A549 (cell line): ENCODE results near the gene VSIR. TPM values are rescaled to one million over a fixed set of nuclear protein-coding genes. Genes with fewer than 3 reads are reported as not detected.

ENCODE experiments used
- ATAC-seq, 2 experiments: fragments of 200-7000 bp in 1 of 2; fragments of >200 bp in 1 of 2; cut with Nextera tagmentation in 1 of 2; cut with Tn5 transposase in 1 of 2; 3 replicates each; pipeline versions ENCODE4 v1.8.0 to v1.9.1; 2018 to 2020; ENCODE audit warnings: mild to moderate bottlenecking in 1 of 2, moderate library complexity in 1 of 2
- CTCF ChIA-PET: fragments of 300-600 bp; sonication (Branson Sonifier 250); formaldehyde crosslinking; extraction: SDS; loops from one replicate; lab custom pipeline; 2021; ENCODE audit warnings: antibody characterized with exemption, inconsistent platforms; lab: Yijun Ruan, JAX
- POLR2A ChIA-PET: fragments of 350-600 bp; formaldehyde crosslinking; extraction: SDS; loops from one replicate; lab custom pipeline; 2021; ENCODE audit warnings: antibody characterized with exemption, inconsistent platforms; lab: Yijun Ruan, JAX
- DNase-seq, 2 experiments: peaks; one replicate each; pipeline versions ENCODE4 v3.0.0 to v3.0.0-alpha.2; 2011 to 2016; ENCODE audit warnings: low read depth in 1 of 2, low spot score in 1 of 2
- FAIRE-seq: peaks from 2 replicates; lab custom pipeline; 2011; peaks lifted over from hg19 to GRCh38; lab: Jason Lieb, UNC
- H3K27ac ChIP-seq, 2 experiments: fragments of >200 bp; sonication (Bioruptor Twin); formaldehyde crosslinking; 3 replicates each; pipeline ENCODE4 v1.5.1; 2016 to 2017
- H3K4me1 ChIP-seq: fragments of >200 bp; sonication (Bioruptor Twin); formaldehyde crosslinking; 3 replicates; pipeline ENCODE4 v1.6.1; 2016
- H3K4me2 ChIP-seq: fragments of >200 bp; sonication (Bioruptor Twin); formaldehyde crosslinking; 3 replicates; pipeline ENCODE4 v1.6.1; 2016
- H3K4me3 ChIP-seq: fragments of >200 bp; sonication (Bioruptor Twin); formaldehyde crosslinking; 3 replicates; pipeline ENCODE4 v1.5.1; 2016
- H3K9me3 ChIP-seq: fragments of >200 bp; sonication (Bioruptor Twin); formaldehyde crosslinking; 3 replicates; pipeline ENCODE4 v1.6.1; 2016
- BHLHE40 ChIP-seq: IDR thresholded peaks from 2 replicates; pipeline ENCODE4 v1.6.1; 2012; ENCODE audit warnings: low read depth, low read length, inconsistent platforms
- CBX8 ChIP-seq: fragments of 200-600 bp; sonication (generic); IDR thresholded peaks from 2 replicates; pipeline ENCODE4 v1.6.1; 2016
- CHD2 ChIP-seq: fragments of 150-350 bp; IDR thresholded peaks from 2 replicates; pipeline ENCODE4 v1.6.1; 2014; ENCODE audit warnings: low read length; ENCODE audit not compliant: partially characterized antibody
- EHF ChIP-seq: fragments of 250-450 bp; sonication (Bioruptor Pico); IDR thresholded peaks from 2 replicates; pipeline ENCODE4 v1.5.0; 2020; ENCODE audit warnings: mild to moderate bottlenecking
- EHMT2 ChIP-seq: fragments of 200-600 bp; sonication (generic); IDR thresholded peaks from 2 replicates; pipeline ENCODE4 v1.6.1; 2016; ENCODE audit warnings: antibody characterized with exemption, low read depth, mild to moderate bottlenecking, moderate library complexity
- FOSL2 ChIP-seq, 2 experiments: fragments of 450-650 bp in 1 of 2; fragments of >200 bp in 1 of 2; sonication (Bioruptor Twin) in 1 of 2; formaldehyde crosslinking; IDR thresholded peaks; 2 replicates each; pipeline versions ENCODE4 v1.5.0 to v1.6.1; 2016 to 2020; ENCODE audit warnings: mild to moderate bottlenecking in 1 of 2, moderate library complexity in 1 of 2
- FOXS1 ChIP-seq: fragments of 250-450 bp; sonication (Bioruptor Pico); IDR thresholded peaks from 2 replicates; pipeline ENCODE4 v1.5.0; 2020; ENCODE audit warnings: mild to moderate bottlenecking, moderate library complexity
- HEYL ChIP-seq: fragments of 250-450 bp; sonication (Bioruptor Pico); IDR thresholded peaks from 2 replicates; pipeline ENCODE4 v1.8.0; 2021; ENCODE audit warnings: mild to moderate bottlenecking, moderate library complexity
- HOXA7 ChIP-seq: fragments of 250-450 bp; sonication (Bioruptor Pico); IDR thresholded peaks from 2 replicates; pipeline ENCODE4 v1.5.0; 2020; ENCODE audit warnings: mild to moderate bottlenecking, moderate library complexity
- HOXB13 ChIP-seq: fragments of 250-450 bp; sonication (Bioruptor Pico); IDR thresholded peaks from 2 replicates; pipeline ENCODE4 v1.5.0; 2020; ENCODE audit warnings: low read depth, mild to moderate bottlenecking, moderate library complexity
- HOXB5 ChIP-seq: fragments of 250-450 bp; sonication (Bioruptor Pico); IDR thresholded peaks from 2 replicates; pipeline ENCODE4 v1.5.0; 2020; ENCODE audit warnings: mild to moderate bottlenecking, moderate library complexity
- JUNB ChIP-seq: fragments of >200 bp; sonication (Bioruptor Twin); formaldehyde crosslinking; IDR thresholded peaks from 2 replicates; pipeline ENCODE4 v1.6.1; 2016
- KDM1A ChIP-seq: fragments of 200-600 bp; sonication (generic); IDR thresholded peaks from 2 replicates; pipeline ENCODE4 v1.6.1; 2016; ENCODE audit warnings: low read depth, mild to moderate bottlenecking
- PHF8 ChIP-seq: fragments of 200-600 bp; sonication (generic); IDR thresholded peaks from 2 replicates; pipeline ENCODE4 v1.6.1; 2016; ENCODE audit warnings: low read depth, mild to moderate bottlenecking, antibody characterized with exemption, moderate library complexity, borderline replicate concordance
- POLR2A ChIP-seq: IDR thresholded peaks from 2 replicates; pipeline ENCODE4 v1.6.1; 2012; ENCODE audit warnings: mild to moderate bottlenecking, low read length
- POLR2AphosphoS2 ChIP-seq: conservative IDR thresholded peaks from 2 replicates; pipeline ENCODE4 v1.6.1; 2012; ENCODE audit warnings: low read length, improper control_type of control experiment, inconsistent platforms
- RCOR1 ChIP-seq: fragments of 150-350 bp; IDR thresholded peaks from 2 replicates; pipeline ENCODE4 v1.6.1; 2014; ENCODE audit warnings: antibody characterized with exemption, low read length, low read depth
- RFX5 ChIP-seq: fragments of 450-650 bp; IDR thresholded peaks from 2 replicates; pipeline ENCODE4 v1.7.1; 2014; ENCODE audit warnings: antibody characterized with exemption, mild to moderate bottlenecking, moderate library complexity
- RNF2 ChIP-seq: fragments of 200-600 bp; sonication (generic); IDR thresholded peaks from 2 replicates; pipeline ENCODE4 v1.6.1; 2016; ENCODE audit warnings: low read depth, mild to moderate bottlenecking, antibody characterized with exemption, moderate library complexity, borderline replicate concordance
- SMC3 ChIP-seq: fragments of >200 bp; sonication (Bioruptor Twin); formaldehyde crosslinking; IDR thresholded peaks from 3 replicates; pipeline ENCODE4 v1.6.1; 2018; ENCODE audit warnings: inconsistent platforms
- TFCP2L1 ChIP-seq: fragments of 250-450 bp; sonication (Bioruptor Pico); IDR thresholded peaks from 2 replicates; pipeline ENCODE4 v1.5.0; 2021; ENCODE audit warnings: mild to moderate bottlenecking
- TP53 ChIP-seq: fragments of 250-450 bp; sonication (Bioruptor Pico); IDR thresholded peaks from 2 replicates; pipeline ENCODE4 v1.5.0; 2021; ENCODE audit warnings: mild to moderate bottlenecking, moderate library complexity
- ZC3H11A ChIP-seq: fragments of 450-650 bp; IDR thresholded peaks from 2 replicates; pipeline ENCODE4 v1.6.1; 2014; ENCODE audit warnings: antibody characterized with exemption, mild to moderate bottlenecking
- WGBS: methylation state at CpG from one replicate; pipeline ENCODE4 v1.1.6; 2017; ENCODE audit errors: missing lambda C conversion rate; 5-methylcytosine and 5-hydroxymethylcytosine counted together
- polyA plus RNA-seq, 4 experiments: library from polyadenylated mRNA; depleted of rRNA in 3 of 4; stranded (reverse); fragments of >200 nt; fragmentation: RNase III in 1 of 4; extraction: RNeasy Plus Mini Kit Qiagen cat#74134 plus additional on column Dnase treatment in 1 of 4; gene quantifications; 2 replicates in 3 of 4; 3 replicates in 1 of 4; pipeline ENCODE4 v1.2.3, GENCODE V29; 2011 to 2017
- TF ChIP-seq, protein P1 (sequence below): fragments of >200 bp; sonication (Bioruptor Twin); formaldehyde crosslinking; IDR thresholded peaks from 3 replicates; pipeline ENCODE4 v1.6.1; 2016
- TF ChIP-seq, protein P2 (sequence below): fragments of 450-650 bp; IDR thresholded peaks from 2 replicates; pipeline ENCODE4 v1.6.1; 2014; ENCODE audit warnings: antibody characterized with exemption
- TF ChIP-seq, protein P3 (sequence below): fragments of 250-450 bp; sonication (Bioruptor Pico); IDR thresholded peaks from 2 replicates; pipeline ENCODE4 v1.5.0; 2021; ENCODE audit warnings: mild to moderate bottlenecking, moderate library complexity, borderline replicate concordance
- TF ChIP-seq, protein P4 (sequence below): IDR thresholded peaks from 2 replicates; pipeline ENCODE4 v1.6.1; 2012; ENCODE audit warnings: low read depth, borderline replicate concordance
- TF ChIP-seq, protein P5 (sequence below): fragments of >200 bp; sonication (Bioruptor Twin); formaldehyde crosslinking; IDR thresholded peaks from 3 replicates; pipeline ENCODE4 v1.5.1; 2016
- TF ChIP-seq, protein P6 (sequence below): fragments of 150-350 bp; IDR thresholded peaks from 2 replicates; pipeline ENCODE4 v1.6.1; 2014; ENCODE audit warnings: low read depth, mild to moderate bottlenecking, low read length

The VSIR gene
- polyA plus RNA-seq, 2 of the 4 experiments (the other 2 are of a cell fraction): 15.5 to 18.5 TPM

DNA sequence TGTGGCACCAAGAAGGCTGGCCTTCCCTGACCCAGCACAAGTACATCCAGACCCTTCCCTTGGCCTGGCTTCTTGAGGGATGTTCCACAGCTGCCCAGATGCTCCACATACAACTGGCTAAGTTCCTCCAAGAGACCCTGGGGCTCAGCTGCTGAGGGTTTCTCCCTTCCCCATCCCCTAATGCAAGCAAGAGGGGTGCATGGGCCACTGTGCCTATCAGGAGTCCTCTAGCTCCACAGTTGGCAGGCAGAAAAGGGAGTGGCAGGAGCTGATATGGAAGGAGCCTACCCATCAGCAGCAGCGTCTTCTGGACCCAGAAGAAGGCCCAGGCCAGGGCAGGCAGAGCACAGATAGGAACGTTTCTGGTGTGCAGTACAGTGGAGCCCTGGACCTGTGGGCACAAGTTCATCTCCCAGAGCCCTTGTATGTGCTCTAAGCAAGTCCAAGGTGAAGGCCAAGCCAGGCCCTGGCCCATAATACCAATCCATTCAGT is 26.2 kb downstream of the VSIR start:
- CTCF ChIA-PET: interaction anchor here (0.6 to 3.7 kb wide), 7 partner anchors 10 to 197 kb away, joined by 3 to 19 read pairs (median 3); partner anchors contain the start of gene VSIR
- WGBS: 78% methylated on average over 2 of the region's 2 CpGs
- ATAC-seq: peak in 1 of 2 experiments; percentile 23; a peak in 3 of 6 replicates
- no peaks in the 10 kb centered on the region for H3K9me3 ChIP-seq
- DNase-seq: no peak
- H3K27ac ChIP-seq: peak overlapping the region in 1 of 2 experiments; percentile 47; a peak in 2 of 6 replicates
- TF ChIP-seq, protein P1, sequence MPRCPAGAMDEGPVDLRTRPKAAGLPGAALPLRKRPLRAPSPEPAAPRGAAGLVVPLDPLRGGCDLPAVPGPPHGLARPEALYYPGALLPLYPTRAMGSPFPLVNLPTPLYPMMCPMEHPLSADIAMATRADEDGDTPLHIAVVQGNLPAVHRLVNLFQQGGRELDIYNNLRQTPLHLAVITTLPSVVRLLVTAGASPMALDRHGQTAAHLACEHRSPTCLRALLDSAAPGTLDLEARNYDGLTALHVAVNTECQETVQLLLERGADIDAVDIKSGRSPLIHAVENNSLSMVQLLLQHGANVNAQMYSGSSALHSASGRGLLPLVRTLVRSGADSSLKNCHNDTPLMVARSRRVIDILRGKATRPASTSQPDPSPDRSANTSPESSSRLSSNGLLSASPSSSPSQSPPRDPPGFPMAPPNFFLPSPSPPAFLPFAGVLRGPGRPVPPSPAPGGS: no peak
- no peak for TF ChIP-seq FOSL2 (IDR thresholded peaks at IDR 0.05)
- TF ChIP-seq FOSL2 (CRISPR knock-in tag; IDR thresholded peaks at IDR 0.05): no peak
- no peak for TF ChIP-seq PHF8
- no peak for TF ChIP-seq EHF (CRISPR knock-in tag)
- no peak for TF ChIP-seq TP53
- no peak for TF ChIP-seq HOXA7 (CRISPR knock-in tag)
- TF ChIP-seq HOXB13 (CRISPR knock-in tag): no peak
- no peak for TF ChIP-seq POLR2A
- TF ChIP-seq EHMT2: no peak
- TF ChIP-seq BHLHE40: no peak
- TF ChIP-seq CBX8: no peak
- TF ChIP-seq HOXB5 (CRISPR knock-in tag): no peak
- no peak for TF ChIP-seq POLR2AphosphoS2
- no peak for TF ChIP-seq ZC3H11A
- TF ChIP-seq, all 56 proteins: peak for 0
- POLR2A ChIA-PET: no interaction called here
- Histone ChIP-seq H3K4me2 (no peak overlapping the region), H3K4me1 (0 out of 3 replicates have a peak, but pooled peaks cover 4% of the 10 kb centered on the region), H3K4me3 (no peak overlapping the region)
- no peak for FAIRE-seq

DNA sequence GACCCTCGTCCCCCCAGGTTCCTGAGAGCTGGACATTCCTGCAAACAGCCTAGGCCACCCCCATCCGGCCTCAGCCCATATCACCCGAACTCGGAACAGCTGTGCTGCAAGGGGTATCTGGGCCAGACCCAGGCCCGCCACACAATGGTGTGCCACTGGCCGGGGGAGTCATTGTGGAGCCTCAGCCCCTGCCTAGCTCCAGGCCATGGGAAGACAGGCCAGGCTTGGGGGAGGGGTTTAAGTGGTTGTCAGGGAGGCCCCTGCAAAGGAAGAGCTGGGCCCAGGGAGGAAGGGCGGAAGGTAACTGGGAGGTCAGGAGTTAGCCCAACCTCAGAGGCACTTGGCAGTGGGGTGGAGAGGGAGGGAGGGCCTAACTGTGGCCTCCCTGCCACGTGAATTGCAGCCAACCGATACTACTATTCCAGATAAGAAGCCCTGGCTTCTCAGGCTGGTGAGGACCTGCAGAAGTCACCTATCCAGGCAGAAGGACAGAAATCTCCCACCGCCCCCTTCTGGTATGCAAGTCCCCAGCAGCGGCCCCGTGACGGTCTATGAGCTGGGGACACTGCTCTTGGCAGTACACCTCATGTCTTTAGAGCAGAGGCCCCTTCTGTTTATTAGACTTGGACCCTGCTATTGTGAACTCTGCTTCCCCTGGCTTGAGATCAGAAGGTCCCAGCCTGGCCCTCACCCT is 26.8 kb downstream of the VSIR start:
- no peaks in the 10 kb centered on the region for H3K9me3 ChIP-seq
- ChIA-PET POLR2A (no interaction called here), CTCF (interaction anchor here (0.6 to 3.7 kb wide), 10 partner anchors 10 to 432 kb away, joined by 3 to 19 read pairs (median 3); partner anchors contain the start of gene VSIR)
- FAIRE-seq (no peak), DNase-seq (no peak), ATAC-seq (peak in 1 of 2 experiments; percentile 26; a peak in 3 of 6 replicates)
- H3K27ac ChIP-seq: peak overlapping the region in 1 of 2 experiments; percentile 47; a peak in 2 of 6 replicates
- H3K4me3 ChIP-seq: no peak overlapping the region
- 86% methylated on average over 12 of the region's 13 CpGs for WGBS
- no peak overlapping the region for H3K4me2 ChIP-seq
- H3K4me1 ChIP-seq: 0 out of 3 replicates have a peak, but pooled peaks cover 4% of the 10 kb centered on the region
- TF ChIP-seq FOXS1: no peak
- TF ChIP-seq, protein P2, sequence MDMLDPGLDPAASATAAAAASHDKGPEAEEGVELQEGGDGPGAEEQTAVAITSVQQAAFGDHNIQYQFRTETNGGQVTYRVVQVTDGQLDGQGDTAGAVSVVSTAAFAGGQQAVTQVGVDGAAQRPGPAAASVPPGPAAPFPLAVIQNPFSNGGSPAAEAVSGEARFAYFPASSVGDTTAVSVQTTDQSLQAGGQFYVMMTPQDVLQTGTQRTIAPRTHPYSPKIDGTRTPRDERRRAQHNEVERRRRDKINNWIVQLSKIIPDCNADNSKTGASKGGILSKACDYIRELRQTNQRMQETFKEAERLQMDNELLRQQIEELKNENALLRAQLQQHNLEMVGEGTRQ: no peak
- no peak for TF ChIP-seq JUNB
- TF ChIP-seq, protein P3, sequence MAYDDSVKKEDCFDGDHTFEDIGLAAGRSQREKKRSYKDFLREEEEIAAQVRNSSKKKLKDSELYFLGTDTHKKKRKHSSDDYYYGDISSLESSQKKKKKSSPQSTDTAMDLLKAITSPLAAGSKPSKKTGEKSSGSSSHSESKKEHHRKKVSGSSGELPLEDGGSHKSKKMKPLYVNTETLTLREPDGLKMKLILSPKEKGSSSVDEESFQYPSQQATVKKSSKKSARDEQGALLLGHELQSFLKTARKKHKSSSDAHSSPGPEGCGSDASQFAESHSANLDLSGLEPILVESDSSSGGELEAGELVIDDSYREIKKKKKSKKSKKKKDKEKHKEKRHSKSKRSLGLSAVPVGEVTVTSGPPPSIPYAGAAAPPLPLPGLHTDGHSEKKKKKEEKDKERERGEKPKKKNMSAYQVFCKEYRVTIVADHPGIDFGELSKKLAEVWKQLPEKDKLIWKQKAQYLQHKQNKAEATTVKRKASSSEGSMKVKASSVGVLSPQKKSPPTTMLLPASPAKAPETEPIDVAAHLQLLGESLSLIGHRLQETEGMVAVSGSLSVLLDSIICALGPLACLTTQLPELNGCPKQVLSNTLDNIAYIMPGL (CRISPR knock-in tag): no peak
- no peak for TF ChIP-seq POLR2AphosphoS2
- no peak for TF ChIP-seq CHD2
- TF ChIP-seq, protein P4, sequence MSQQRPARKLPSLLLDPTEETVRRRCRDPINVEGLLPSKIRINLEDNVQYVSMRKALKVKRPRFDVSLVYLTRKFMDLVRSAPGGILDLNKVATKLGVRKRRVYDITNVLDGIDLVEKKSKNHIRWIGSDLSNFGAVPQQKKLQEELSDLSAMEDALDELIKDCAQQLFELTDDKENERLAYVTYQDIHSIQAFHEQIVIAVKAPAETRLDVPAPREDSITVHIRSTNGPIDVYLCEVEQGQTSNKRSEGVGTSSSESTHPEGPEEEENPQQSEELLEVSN: no peak
- TF ChIP-seq, protein P5, sequence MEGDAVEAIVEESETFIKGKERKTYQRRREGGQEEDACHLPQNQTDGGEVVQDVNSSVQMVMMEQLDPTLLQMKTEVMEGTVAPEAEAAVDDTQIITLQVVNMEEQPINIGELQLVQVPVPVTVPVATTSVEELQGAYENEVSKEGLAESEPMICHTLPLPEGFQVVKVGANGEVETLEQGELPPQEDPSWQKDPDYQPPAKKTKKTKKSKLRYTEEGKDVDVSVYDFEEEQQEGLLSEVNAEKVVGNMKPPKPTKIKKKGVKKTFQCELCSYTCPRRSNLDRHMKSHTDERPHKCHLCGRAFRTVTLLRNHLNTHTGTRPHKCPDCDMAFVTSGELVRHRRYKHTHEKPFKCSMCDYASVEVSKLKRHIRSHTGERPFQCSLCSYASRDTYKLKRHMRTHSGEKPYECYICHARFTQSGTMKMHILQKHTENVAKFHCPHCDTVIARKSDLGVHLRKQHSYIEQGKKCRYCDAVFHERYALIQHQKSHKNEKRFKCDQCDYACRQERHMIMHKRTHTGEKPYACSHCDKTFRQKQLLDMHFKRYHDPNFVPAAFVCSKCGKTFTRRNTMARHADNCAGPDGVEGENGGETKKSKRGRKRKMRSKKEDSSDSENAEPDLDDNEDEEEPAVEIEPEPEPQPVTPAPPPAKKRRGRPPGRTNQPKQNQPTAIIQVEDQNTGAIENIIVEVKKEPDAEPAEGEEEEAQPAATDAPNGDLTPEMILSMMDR: no peak
- TF ChIP-seq HEYL: no peak
- TF ChIP-seq TFCP2L1 (CRISPR knock-in tag): no peak
- TF ChIP-seq, protein P6, sequence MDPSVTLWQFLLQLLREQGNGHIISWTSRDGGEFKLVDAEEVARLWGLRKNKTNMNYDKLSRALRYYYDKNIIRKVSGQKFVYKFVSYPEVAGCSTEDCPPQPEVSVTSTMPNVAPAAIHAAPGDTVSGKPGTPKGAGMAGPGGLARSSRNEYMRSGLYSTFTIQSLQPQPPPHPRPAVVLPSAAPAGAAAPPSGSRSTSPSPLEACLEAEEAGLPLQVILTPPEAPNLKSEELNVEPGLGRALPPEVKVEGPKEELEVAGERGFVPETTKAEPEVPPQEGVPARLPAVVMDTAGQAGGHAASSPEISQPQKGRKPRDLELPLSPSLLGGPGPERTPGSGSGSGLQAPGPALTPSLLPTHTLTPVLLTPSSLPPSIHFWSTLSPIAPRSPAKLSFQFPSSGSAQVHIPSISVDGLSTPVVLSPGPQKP: no peak
- TF ChIP-seq RNF2: no peak
- TF ChIP-seq KDM1A: no peak
- no peak for TF ChIP-seq ZC3H11A
- no peak for TF ChIP-seq RFX5
- TF ChIP-seq RCOR1: no peak
- TF ChIP-seq SMC3: no peak
- TF ChIP-seq, all 56 proteins: peak for 0
